ENCODE results near the gene TAF4. TPM values are rescaled to one million over a fixed set of nuclear protein-coding genes. Genes with fewer than 3 reads are reported as not detected.

Gene TAF4
- total RNA-seq, 1 experiment from 2014 or later, result 3.6 TPM

- no peak for DNase-seq (ENCODE audit: low read depth, low spot score)
- in situ Hi-C loops (cut with HindIII; ENCODE audit: low pct_unique_long_range_greater_than_20kb, low sequenced_read_pairs), result no loop called here
Measured at GRCh38 chr20:62018437-62019143, 47.1 kb downstream of the TAF4 start.

GRCh38 chr20:62015540-62016288, 50.0 kb downstream of the TAF4 start:
- in situ Hi-C loops (cut with HindIII; ENCODE audit: low pct_unique_long_range_greater_than_20kb, low sequenced_read_pairs), result no loop called here
- DNase-seq (ENCODE audit: low read depth, low spot score), result no peak

- in situ Hi-C loops (cut with HindIII; ENCODE audit: low pct_unique_long_range_greater_than_20kb, low sequenced_read_pairs), result no loop called here
- DNase-seq (ENCODE audit: low read depth, low spot score), result no peak
Measured at GRCh38 chr20:62014889-62015537, 50.7 kb downstream of the TAF4 start.

GRCh38 chr20:62014488-62014775, 51.2 kb downstream of the TAF4 start:
- no peak for DNase-seq (ENCODE audit: low read depth, low spot score)
- in situ Hi-C loops (cut with HindIII; ENCODE audit: low pct_unique_long_range_greater_than_20kb, low sequenced_read_pairs), result no loop called here

GRCh38 chr20:62012631-62013030, 53.0 kb downstream of the TAF4 start:
- in situ Hi-C loops (cut with HindIII; ENCODE audit: low pct_unique_long_range_greater_than_20kb, low sequenced_read_pairs), result no loop called here
- no peak for DNase-seq (ENCODE audit: low read depth, low spot score)

GRCh38 chr20:62011938-62012534, 53.6 kb downstream of the TAF4 start:
- no peak for DNase-seq (ENCODE audit: low read depth, low spot score)
- in situ Hi-C loops (cut with HindIII; ENCODE audit: low pct_unique_long_range_greater_than_20kb, low sequenced_read_pairs), result no loop called here

GRCh38 chr20:62011403-62011790, 54.3 kb downstream of the TAF4 start:
- in situ Hi-C loops (cut with HindIII; ENCODE audit: low pct_unique_long_range_greater_than_20kb, low sequenced_read_pairs), result no loop called here
- no peak for DNase-seq (ENCODE audit: low read depth, low spot score)

GRCh38 chr20:62010551-62011402, 54.9 kb downstream of the TAF4 start:
- in situ Hi-C loops (cut with HindIII; ENCODE audit: low pct_unique_long_range_greater_than_20kb, low sequenced_read_pairs), result no loop called here
- peak; percentile 77 for DNase-seq (ENCODE audit: low read depth, low spot score)

GRCh38 chr20:62009869-62010445, 55.7 kb downstream of the TAF4 start:
- in situ Hi-C loops (cut with HindIII; ENCODE audit: low pct_unique_long_range_greater_than_20kb, low sequenced_read_pairs), result no loop called here
- DNase-seq (ENCODE audit: low read depth, low spot score), result no peak

GRCh38 chr20:62009322-62009721, 56.4 kb downstream of the TAF4 start:
- no peak for DNase-seq (ENCODE audit: low read depth, low spot score)
- in situ Hi-C loops (cut with HindIII; ENCODE audit: low pct_unique_long_range_greater_than_20kb, low sequenced_read_pairs), result no loop called here

GRCh38 chr20:62008643-62009183, 57.0 kb downstream of the TAF4 start:
- no peak for DNase-seq (ENCODE audit: low read depth, low spot score)
- in situ Hi-C loops (cut with HindIII; ENCODE audit: low pct_unique_long_range_greater_than_20kb, low sequenced_read_pairs), result no loop called here

GRCh38 chr20:62007127-62007647, 58.5 kb downstream of the TAF4 start:
- in situ Hi-C loops (cut with HindIII; ENCODE audit: low pct_unique_long_range_greater_than_20kb, low sequenced_read_pairs), result no loop called here
- no peak for DNase-seq (ENCODE audit: low read depth, low spot score)

GRCh38 chr20:62006482-62006881, 59.2 kb downstream of the TAF4 start:
- DNase-seq (ENCODE audit: low read depth, low spot score), result no peak
- in situ Hi-C loops (cut with HindIII; ENCODE audit: low pct_unique_long_range_greater_than_20kb, low sequenced_read_pairs), result no loop called here

- no peak for DNase-seq (ENCODE audit: low read depth, low spot score)
- in situ Hi-C loops (cut with HindIII; ENCODE audit: low pct_unique_long_range_greater_than_20kb, low sequenced_read_pairs), result no loop called here
Measured at GRCh38 chr20:62004614-62005013, 61.1 kb downstream of the TAF4 start.

- DNase-seq (ENCODE audit: low read depth, low spot score), result no peak
- in situ Hi-C loops (cut with HindIII; ENCODE audit: low pct_unique_long_range_greater_than_20kb, low sequenced_read_pairs), result no loop called here
Measured at GRCh38 chr20:62003567-62004405, 61.9 kb downstream of the TAF4 start.

GRCh38 chr20:62002882-62003480, 62.7 kb downstream of the TAF4 start:
- DNase-seq (ENCODE audit: low read depth, low spot score), result no peak
- in situ Hi-C loops (cut with HindIII; ENCODE audit: low pct_unique_long_range_greater_than_20kb, low sequenced_read_pairs), result no loop called here
